Panc1 (cell line): ENCODE measurements around the gene CGB1. TPM values are rescaled to one million over a fixed set of nuclear protein-coding genes. Genes with fewer than 3 reads are reported as not detected.

Source experiments
- ATAC-seq: fragments of 200-7000 bp; cut with Tn5 transposase; 2 replicates; pipeline ENCODE4 v1.9.1; 2020; ENCODE audit warnings: mild to moderate bottlenecking, moderate library complexity
- BruUV-seq: library from RNA; stranded (reverse); fragments of 400-500 nt; replicated peaks from 2 replicates; lab custom pipeline; 2021; lab: Mats Ljungman, UMichigan
- CTCF ChIA-PET: fragments of 300-600 bp; sonication (Branson Sonifier 250); formaldehyde crosslinking; loops from one replicate; lab custom pipeline; 2022; ENCODE audit warnings: antibody characterized with exemption; lab: Charles Lee
- POLR2A ChIA-PET: fragments of 300-600 bp; sonication (Branson Sonifier 250); formaldehyde crosslinking; loops from one replicate; lab custom pipeline; 2022; ENCODE audit warnings: antibody characterized with exemption; lab: Charles Lee
- DNase-seq: peaks from one replicate; pipeline ENCODE4 v3.0.0-alpha.2; 2010; ENCODE audit warnings: low read depth, low spot score
- H3K27ac ChIP-seq: 2 replicates; pipeline ENCODE4 v1.5.1; 2011; ENCODE audit warnings: mild to moderate bottlenecking, low read length, inconsistent platforms
- H3K27me3 ChIP-seq: fragments of 200-500 bp; sonication (Bioruptor generic); 2 replicates; pipeline ENCODE4 v1.6.0; 2014; ENCODE audit warnings: low read length, inconsistent platforms; ENCODE audit not compliant: control insufficient read depth, insufficient read depth
- H3K36me3 ChIP-seq: fragments of 200-500 bp; sonication (Bioruptor generic); 2 replicates; pipeline ENCODE4 v1.5.1; 2014; ENCODE audit warnings: inconsistent platforms, mild to moderate bottlenecking, low read length, moderate library complexity; ENCODE audit not compliant: control insufficient read depth, insufficient read depth
- H3K4me1 ChIP-seq: 2 replicates; pipeline ENCODE4 v1.5.1; 2011; ENCODE audit warnings: inconsistent platforms, mild to moderate bottlenecking, low read length, moderate library complexity; ENCODE audit not compliant: control insufficient read depth, insufficient read depth
- H3K4me3 ChIP-seq, 2 experiments: 2 replicates each; pipeline ENCODE4 v1.5.1; 2011 to 2012; ENCODE audit warnings: low read depth in 2 of 2, low read length in 2 of 2, mild to moderate bottlenecking in 2 of 2, inconsistent platforms in 1 of 2, moderate library complexity in 1 of 2
- H3K9me3 ChIP-seq: fragments of 200-500 bp; sonication (Bioruptor generic); 2 replicates; pipeline ENCODE4 v1.5.1; 2014; ENCODE audit warnings: low read depth, mild to moderate bottlenecking, inconsistent platforms, low read length, moderate library complexity; ENCODE audit not compliant: control insufficient read depth, insufficient read depth
- CTCF ChIP-seq: fragments of 450-650 bp; IDR thresholded peaks from 2 replicates; pipeline ENCODE4 v1.5.1; 2017; ENCODE audit warnings: mild to moderate bottlenecking
- POLR2AphosphoS5 ChIP-seq: IDR thresholded peaks from 2 replicates; pipeline ENCODE4 v1.6.1; 2012; ENCODE audit warnings: mild to moderate bottlenecking, low read depth, low read length, moderate library complexity
- SIN3A ChIP-seq: IDR thresholded peaks from 2 replicates; pipeline ENCODE4 v1.6.1; 2012; ENCODE audit warnings: low read depth, mild to moderate bottlenecking, low read length, moderate library complexity, borderline replicate concordance; ENCODE audit not compliant: insufficient read depth
- TCF7L2 ChIP-seq: IDR thresholded peaks from 2 replicates; pipeline ENCODE4 v1.6.1; 2011; ENCODE audit warnings: mild to moderate bottlenecking, low read depth, low read length, inconsistent platforms
- in situ Hi-C: cut with HindIII; loops from 2 replicates; pipeline ENCODE4 v1.10.0; 2016; ENCODE audit warnings: low sequenced_read_pairs, low pct_unique_long_range_greater_than_20kb
- intact Hi-C: fragments of 100-400 bp; cut with micrococcal nuclease; formaldehyde crosslinking; loops from one replicate; pipeline ENCODE4 v1.10.0; 2022; ENCODE audit not compliant: unreplicated experiment
- total RNA-seq: library from RNA; stranded (reverse); gene quantifications from one replicate; pipeline ENCODE4 v1.2.1, GENCODE V29; 2021; ENCODE audit not compliant: unreplicated experiment
- TF ChIP-seq, protein P1 (sequence below), 2 experiments: IDR thresholded peaks; 2 replicates each; pipeline ENCODE4 v1.6.1; 2011 to 2012; ENCODE audit warnings: low read depth in 2 of 2, control low read depth in 1 of 2, low read length in 1 of 2, mild to moderate bottlenecking in 1 of 2, moderate library complexity in 1 of 2; ENCODE audit not compliant: insufficient read depth in 1 of 2

Gene CGB1
- total RNA-seq, 1 experiment from 2014 or later = not detected

DNA sequence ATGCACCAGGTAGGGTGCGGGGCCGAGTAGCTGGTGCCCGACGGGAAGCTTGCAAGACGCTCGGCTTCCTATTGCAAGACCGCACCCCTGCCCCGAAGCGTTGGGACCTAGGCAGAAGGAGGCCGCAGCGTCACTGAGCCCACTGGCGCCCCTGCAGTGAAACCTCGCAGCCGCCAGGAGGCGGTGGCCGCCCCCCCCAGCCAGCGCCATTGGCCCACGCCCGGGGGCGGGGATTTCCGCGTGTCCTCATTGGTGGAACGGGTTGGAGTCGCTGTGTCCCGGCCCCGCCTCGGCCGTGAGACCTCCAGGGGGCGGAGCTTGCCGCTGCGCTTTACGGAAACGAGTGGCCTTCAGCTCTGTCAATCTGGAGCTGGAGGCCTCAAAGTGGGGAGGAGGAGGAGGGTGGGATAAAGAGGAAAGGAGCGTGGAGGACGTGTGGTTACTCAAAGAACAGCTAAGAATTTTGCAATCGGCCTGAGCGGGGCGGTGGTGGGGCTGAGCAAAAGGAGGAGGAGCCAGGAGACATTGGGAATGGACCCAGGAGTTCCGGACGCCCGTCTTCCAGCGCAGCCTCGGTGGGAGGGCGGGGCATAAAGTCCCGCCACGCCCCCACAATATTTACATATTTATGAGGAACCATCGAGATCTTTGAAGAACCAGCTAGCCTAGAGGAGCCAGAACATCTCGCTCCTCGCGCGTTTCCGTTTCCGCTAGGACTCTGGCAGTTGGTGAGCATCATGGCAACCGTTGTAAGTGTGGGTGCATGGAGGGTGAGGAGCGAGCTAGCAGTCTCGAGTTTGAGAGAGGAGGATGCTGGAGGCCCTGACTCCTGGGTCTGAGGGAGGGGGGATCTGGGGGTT is 43.3 kb downstream of the CGB1 start, which contains the start of the genes GYS1 and RUVBL2:
TSS of gene GYS1 (minus strand) at position 135 of the 860 bp plus-strand sequence. CDS start 197 bp downstream, outside the sequence.
TSS of gene RUVBL2 (plus strand) at position 713 of the 860 bp plus-strand sequence. CDS start at position 738, 25 bp downstream.
- H3K4me1 ChIP-seq = no peaks in the 10 kb centered on the region
- ChIA-PET CTCF (interaction anchor here (0.5 to 1.5 kb wide), 10 partner anchors 16 to 1731 kb away, joined by 3 to 11 read pairs (median 3); partner anchors contain the start of gene FTL), POLR2A (interaction anchor here (0.5 to 0.7 kb wide), 11 partner anchors 17 to 1343 kb away, joined by 3 to 7 read pairs (median 3); no protein-coding TSS in a partner anchor)
- H3K4me3 ChIP-seq = peak within 1 kb of the TSS; percentile 79 to 96
- no peaks in the 10 kb centered on the region for H3K9me3 ChIP-seq
- H3K27me3 ChIP-seq = no peaks in the 10 kb centered on the region
- BruUV-seq = no TSS peak
- DNase-seq = peak; percentile 82
- intact Hi-C loops (no loop called here), in situ Hi-C loops (no loop called here)
- peak; percentile 97 for ATAC-seq
- TF ChIP-seq CTCF (peak; percentile 94), SIN3A (0 out of 2 replicates have a peak, but pooled peaks have one; percentile 66), TCF7L2 (no peak), POLR2AphosphoS5 (peak; percentile 87)
- TF ChIP-seq, protein P1, sequence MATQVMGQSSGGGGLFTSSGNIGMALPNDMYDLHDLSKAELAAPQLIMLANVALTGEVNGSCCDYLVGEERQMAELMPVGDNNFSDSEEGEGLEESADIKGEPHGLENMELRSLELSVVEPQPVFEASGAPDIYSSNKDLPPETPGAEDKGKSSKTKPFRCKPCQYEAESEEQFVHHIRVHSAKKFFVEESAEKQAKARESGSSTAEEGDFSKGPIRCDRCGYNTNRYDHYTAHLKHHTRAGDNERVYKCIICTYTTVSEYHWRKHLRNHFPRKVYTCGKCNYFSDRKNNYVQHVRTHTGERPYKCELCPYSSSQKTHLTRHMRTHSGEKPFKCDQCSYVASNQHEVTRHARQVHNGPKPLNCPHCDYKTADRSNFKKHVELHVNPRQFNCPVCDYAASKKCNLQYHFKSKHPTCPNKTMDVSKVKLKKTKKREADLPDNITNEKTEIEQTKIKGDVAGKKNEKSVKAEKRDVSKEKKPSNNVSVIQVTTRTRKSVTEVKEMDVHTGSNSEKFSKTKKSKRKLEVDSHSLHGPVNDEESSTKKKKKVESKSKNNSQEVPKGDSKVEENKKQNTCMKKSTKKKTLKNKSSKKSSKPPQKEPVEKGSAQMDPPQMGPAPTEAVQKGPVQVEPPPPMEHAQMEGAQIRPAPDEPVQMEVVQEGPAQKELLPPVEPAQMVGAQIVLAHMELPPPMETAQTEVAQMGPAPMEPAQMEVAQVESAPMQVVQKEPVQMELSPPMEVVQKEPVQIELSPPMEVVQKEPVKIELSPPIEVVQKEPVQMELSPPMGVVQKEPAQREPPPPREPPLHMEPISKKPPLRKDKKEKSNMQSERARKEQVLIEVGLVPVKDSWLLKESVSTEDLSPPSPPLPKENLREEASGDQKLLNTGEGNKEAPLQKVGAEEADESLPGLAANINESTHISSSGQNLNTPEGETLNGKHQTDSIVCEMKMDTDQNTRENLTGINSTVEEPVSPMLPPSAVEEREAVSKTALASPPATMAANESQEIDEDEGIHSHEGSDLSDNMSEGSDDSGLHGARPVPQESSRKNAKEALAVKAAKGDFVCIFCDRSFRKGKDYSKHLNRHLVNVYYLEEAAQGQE (IDR thresholded peaks at IDR 0.05; ENCODE audit: insufficient read depth in 1 of 2, low read depth in 2 of 2, low read length in 1 of 2) = no peak; a peak in 1 of 4 replicates
- H3K36me3 ChIP-seq = peaks cover 8% of the 10 kb centered on the region; the same call in 1 of the 2 replicates
- peak within 1 kb of the TSS; percentile 95 for H3K27ac ChIP-seq

- no peak for DNase-seq
- Histone ChIP-seq H3K36me3 (peaks cover 8% of the 10 kb centered on the region; the same call in 1 of the 2 replicates), H3K27ac (peak overlapping the region; percentile 85), H3K9me3 (no peaks in the 10 kb centered on the region), H3K4me3 (peak overlapping the region; percentile 79 to 96), H3K4me1 (no peaks in the 10 kb centered on the region), H3K27me3 (no peaks in the 10 kb centered on the region)
- intact Hi-C loops = no loop called here
- in situ Hi-C loops = no loop called here
- TF ChIP-seq TCF7L2 = no peak
- no peak for TF ChIP-seq POLR2AphosphoS5
- no peak for TF ChIP-seq SIN3A
- TF ChIP-seq, protein P1 (IDR thresholded peaks at IDR 0.05; ENCODE audit: insufficient read depth in 1 of 2, low read depth in 2 of 2, low read length in 1 of 2) = no peak
- no peak for TF ChIP-seq CTCF
- BruUV-seq = no TSS peak
- peak; percentile 4; the same call in 1 of the 2 replicates for ATAC-seq
- CTCF ChIA-PET = interaction anchor here (0.5 to 1.5 kb wide), 6 partner anchors 14 to 707 kb away, joined by 3 to 11 read pairs (median 4); no protein-coding TSS in a partner anchor
- POLR2A ChIA-PET = interaction anchor here (0.6 to 0.7 kb wide), 3 partner anchors 184 to 1343 kb away, joined by 3 to 4 read pairs (median 4); no protein-coding TSS in a partner anchor
Observed at GRCh38 chr19:48992581-48993174, 44.0 kb downstream of the CGB1 start.
